CD4-positive, CD25-positive, alpha-beta regulatory T cell (primary cell): Measurements from ENCODE around the gene CEP350. TPM values are rescaled to one million over a fixed set of nuclear protein-coding genes. Genes with fewer than 3 reads are reported as not detected.

ENCODE experiments used
- ATAC-seq, 2 donors: fragments of 150-1000 bp; cut with Tn5 transposase; one replicate each; pipeline ENCODE4 v1.10.0; 2021; ENCODE audit warnings: low read depth in 2 of 2, moderate number of reproducible peaks in 2 of 2, moderate library complexity in 1 of 2
- DNase-seq, 3 donors: peaks; one replicate each; pipeline versions ENCODE4 v3.0.0 to v3.0.0-alpha.2; 2012 to 2022; ENCODE audit warnings: mixed read lengths in 1 of 3
- H3K27ac ChIP-seq: one replicate; pipeline ENCODE4 v1.7.0; 2013; ENCODE audit warnings: mild to moderate bottlenecking, low read length; ENCODE audit not compliant: insufficient read depth, poor library complexity, severe bottlenecking
- H3K27me3 ChIP-seq: one replicate; pipeline ENCODE4 v1.7.0; 2013; ENCODE audit warnings: low read length; ENCODE audit not compliant: control insufficient read depth, insufficient read depth
- H3K36me3 ChIP-seq: one replicate; pipeline ENCODE4 v1.7.0; 2013; ENCODE audit warnings: mild to moderate bottlenecking, low read length, moderate library complexity; ENCODE audit not compliant: control insufficient read depth, insufficient read depth
- H3K4me1 ChIP-seq: 2 replicates; pipeline ENCODE4 v1.7.0; 2013; ENCODE audit warnings: mild to moderate bottlenecking, low read length; ENCODE audit not compliant: insufficient read depth, control insufficient read depth, poor library complexity, severe bottlenecking
- H3K4me3 ChIP-seq: one replicate; pipeline ENCODE4 v1.7.0; 2013; ENCODE audit warnings: low read depth, mild to moderate bottlenecking, low read length, moderate library complexity
- H3K9me3 ChIP-seq, 2 experiments: 1 replicate in 1 of 2; 2 replicates in 1 of 2; pipeline ENCODE4 v1.7.0; 2013; ENCODE audit warnings: low read length in 2 of 2, mild to moderate bottlenecking in 1 of 2, moderate library complexity in 1 of 2; ENCODE audit not compliant: control insufficient read depth in 2 of 2
- H3K27ac Mint-ChIP-seq, 3 donors: one replicate each; pipeline ENCODE4 v1.8.0; 2020 to 2022; ENCODE audit warnings: mild to moderate bottlenecking in 3 of 3, mixed read lengths in 3 of 3, moderate library complexity in 2 of 3
- H3K27me3 Mint-ChIP-seq: one replicate; pipeline ENCODE4 v1.8.0; 2022; ENCODE audit warnings: mild to moderate bottlenecking, mixed read lengths
- H3K36me3 Mint-ChIP-seq: one replicate; pipeline ENCODE4 v1.8.0; 2020; ENCODE audit warnings: mixed read lengths
- H3K4me1 Mint-ChIP-seq, 4 donors: one replicate each; pipeline ENCODE4 v1.8.0; 2020 to 2022; ENCODE audit warnings: mixed read lengths in 4 of 4, mild to moderate bottlenecking in 1 of 4
- H3K4me3 Mint-ChIP-seq, 4 donors: one replicate each; pipeline ENCODE4 v1.8.0; 2020 to 2022; ENCODE audit warnings: mild to moderate bottlenecking in 4 of 4, mixed read lengths in 4 of 4, moderate library complexity in 3 of 4
- H3K9me3 Mint-ChIP-seq, 7 donors: one replicate each; pipeline ENCODE4 v1.8.0; 2020 to 2022; ENCODE audit warnings: mixed read lengths in 7 of 7, mild to moderate bottlenecking in 3 of 7, moderate library complexity in 2 of 7
- polyA plus RNA-seq, 4 donors: library from polyadenylated mRNA; unstranded; fragments of 300-500 nt; fragmentation: Illumina TruSeq; gene quantifications; one replicate each; pipeline ENCODE4 v1.2.3, GENCODE V29; 2021
- total RNA-seq: library from RNA; stranded (reverse); gene quantifications from one replicate; pipeline ENCODE4 v1.2.3, GENCODE V29; 2022

CEP350 gene
- total and polyA plus RNA-seq, 5 donors from 2014 or later = 20.4 to 69.9 (median 26.5) TPM

DNA sequence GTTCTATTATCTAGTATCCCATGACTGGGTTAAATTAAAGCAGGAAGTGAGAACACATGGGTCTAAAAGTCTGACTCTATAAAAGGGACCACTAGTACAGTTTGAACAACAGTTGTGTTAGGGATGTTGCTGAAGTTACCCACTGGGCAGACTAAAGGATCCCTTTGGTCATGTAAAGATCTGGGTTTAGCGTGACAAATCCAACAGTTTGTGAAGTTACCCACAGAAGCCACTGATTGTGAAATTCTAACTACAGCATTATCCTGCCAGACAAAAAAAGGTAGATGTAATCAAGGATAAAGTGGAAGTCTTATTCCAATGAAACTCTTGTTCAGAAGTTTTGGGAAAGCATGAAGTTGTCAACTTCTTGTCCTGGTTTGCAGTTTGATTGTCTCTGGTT, 205.7 kb downstream of the CEP350 start:
- ATAC-seq = no peak

DNA sequence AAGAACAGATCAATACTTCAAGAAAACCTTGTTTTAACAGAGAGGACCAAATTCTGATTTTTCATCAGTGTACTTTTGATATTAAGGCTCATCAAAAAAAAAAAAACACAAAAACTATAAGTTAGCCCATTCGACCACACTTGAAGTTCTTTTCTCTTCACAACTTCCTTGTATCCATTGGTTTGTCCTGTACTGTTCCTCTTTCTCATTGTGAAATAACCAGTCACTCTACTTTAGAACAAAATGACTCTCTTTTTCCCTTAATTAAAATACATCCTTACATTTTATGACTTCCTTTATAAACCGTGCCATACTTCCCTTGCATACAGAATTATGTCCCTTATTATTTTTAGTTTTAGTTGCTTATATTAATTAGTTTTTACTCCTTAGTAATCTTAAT, 208.4 kb downstream of the CEP350 start:
- Histone ChIP-seq H3K4me1 (no peaks in the 10 kb centered on the region), H3K4me3 (no peak overlapping the region), H3K36me3 (no peaks in the 10 kb centered on the region), H3K9me3 (no peaks in the 10 kb centered on the region), H3K27me3 (no peaks in the 10 kb centered on the region), H3K27ac (no peak overlapping the region)
- DNase-seq (no peak), ATAC-seq (no peak)
- Mint-ChIP-seq H3K9me3 (no peaks in the 10 kb centered on the region), H3K36me3 (peaks cover 3% of the 10 kb centered on the region), H3K4me3 (no peak overlapping the region), H3K27ac (no peak overlapping the region), H3K27me3 (no peaks in the 10 kb centered on the region), H3K4me1 (peaks cover 3 to 21% (median 13%) of the 10 kb centered on the region in 4 donors)

More for the DNA sequence above, 205.7 kb downstream of the CEP350 start:
- DNase-seq = no peak
- no peak overlapping the region for H3K27ac ChIP-seq
- no peaks in the 10 kb centered on the region for H3K9me3 ChIP-seq
- H3K4me1 Mint-ChIP-seq = peaks cover 18 to 40% (median 33%) of the 10 kb centered on the region in 4 donors
- no peaks in the 10 kb centered on the region for H3K36me3 ChIP-seq
- H3K4me3 Mint-ChIP-seq = no peak overlapping the region
- H3K9me3 Mint-ChIP-seq = no peaks in the 10 kb centered on the region
- H3K4me1 ChIP-seq = peaks cover 14% of the 10 kb centered on the region
- no peaks in the 10 kb centered on the region for H3K27me3 ChIP-seq
- H3K27ac Mint-ChIP-seq = no peak overlapping the region
- H3K4me3 ChIP-seq = no peak overlapping the region
- peaks cover 3% of the 10 kb centered on the region for H3K36me3 Mint-ChIP-seq
- H3K27me3 Mint-ChIP-seq = no peaks in the 10 kb centered on the region

Other genes starting within 250 kb of the CEP350 start
- not detected for gene FAM163A, start 211.5 kb upstream of the CEP350 start, total RNA-seq
- under 1 TPM in 1 of 4 donors, not detected in 3; 0.13 TPM for gene FAM163A, start 211.5 kb upstream of the CEP350 start, polyA plus RNA-seq
- 81.0 TPM for gene TOR1AIP2, start 77.0 kb upstream of the CEP350 start, total RNA-seq
- 10 to 100 TPM in 3 of 4 donors, 1 to 10 TPM in 1; 8.1 to 16.5 (median 12.2) TPM for gene TOR1AIP2, start 77.0 kb upstream of the CEP350 start, polyA plus RNA-seq
- gene TOR1AIP1, start 72.5 kb upstream of the CEP350 start, total RNA-seq = 90.6 TPM
- 10 to 100 TPM; 70.3 to 94.6 (median 86.0) TPM for gene TOR1AIP1, start 72.5 kb upstream of the CEP350 start, polyA plus RNA-seq
- gene QSOX1, start 200.1 kb downstream of the CEP350 start, total RNA-seq = 19.9 TPM
- gene QSOX1, start 200.1 kb downstream of the CEP350 start, polyA plus RNA-seq = 10 to 100 TPM in 2 of 4 donors, 1 to 10 TPM in 2; 8.4 to 12.0 (median 10.3) TPM